ENCODE results near the gene ZBTB8B. TPM values are rescaled to one million over a fixed set of nuclear protein-coding genes. Genes with fewer than 3 reads are reported as not detected.
A peak's percentile ranks its signal among the peaks of the same experiment; 100 is the strongest.
"Not testable (repeated sequence)": the region's sequence is repeated elsewhere in the genome, so short reads cannot be mapped to it uniquely, and the experiment has no call there.

ZBTB8B gene
- total RNA-seq, 1 donor from 2014 or later: under 0.01 TPM

DNA sequence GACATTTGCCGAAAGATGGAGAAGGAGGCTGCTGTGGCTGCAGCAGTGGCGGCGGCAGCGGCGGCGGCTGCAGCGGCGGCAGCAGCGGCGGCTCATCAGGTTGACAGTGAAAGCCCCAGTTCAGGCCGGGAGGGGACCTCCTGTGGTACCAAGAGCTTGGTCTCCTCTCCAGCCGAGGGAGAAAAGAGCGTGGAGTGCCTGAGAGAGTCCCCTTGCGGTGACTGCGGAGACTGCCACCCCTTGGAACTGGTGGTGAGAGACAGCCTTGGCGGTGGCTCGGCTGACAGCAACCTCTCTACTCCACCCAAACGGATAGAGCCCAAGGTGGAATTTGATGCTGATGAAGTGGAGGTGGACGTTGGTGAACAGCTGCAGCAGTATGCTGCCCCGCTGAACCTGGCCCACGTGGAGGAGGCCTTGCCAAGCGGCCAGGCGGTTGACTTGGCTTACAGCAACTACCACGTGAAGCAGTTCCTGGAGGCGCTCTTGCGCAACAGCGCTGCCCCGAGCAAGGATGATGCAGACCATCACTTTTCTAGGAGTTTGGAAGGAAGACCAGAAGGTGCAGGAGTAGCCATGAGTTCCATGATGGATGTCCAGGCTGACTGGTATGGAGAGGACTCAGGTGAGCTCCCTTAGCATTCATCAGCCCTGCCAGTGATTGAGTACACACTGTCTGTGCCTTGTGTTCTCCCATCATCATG is 6.3 kb downstream of the ZBTB8B start:
- DNase-seq: peak; percentile 36

DNA sequence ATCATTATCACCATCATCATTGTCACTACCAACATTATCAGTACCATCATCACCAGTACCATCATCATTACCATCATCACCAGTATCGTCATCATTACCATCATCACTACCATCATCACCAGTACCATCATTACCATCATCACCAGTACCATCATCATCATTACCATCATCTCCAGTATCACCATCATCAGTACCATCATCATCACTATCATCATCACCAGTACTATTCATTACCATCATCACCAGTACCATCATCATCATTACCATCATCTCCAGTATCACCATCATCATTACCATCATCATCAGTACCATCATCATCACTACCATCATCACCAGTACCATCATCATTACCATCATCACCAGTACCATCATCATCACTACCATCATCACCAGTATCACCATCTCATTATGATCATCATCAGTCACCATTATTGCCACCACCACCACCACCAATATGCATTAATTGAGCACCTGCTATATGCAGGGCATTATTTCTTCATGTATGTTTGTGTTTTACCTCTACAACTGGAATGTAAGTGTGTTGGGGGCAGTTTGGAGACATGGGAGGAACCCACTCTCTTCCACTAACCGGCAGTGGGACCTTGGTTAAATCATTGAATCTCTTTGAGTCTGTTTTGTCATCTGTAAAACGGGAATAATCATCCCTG is 7.0 kb downstream of the ZBTB8B start:
- DNase-seq: no peak

DNA sequence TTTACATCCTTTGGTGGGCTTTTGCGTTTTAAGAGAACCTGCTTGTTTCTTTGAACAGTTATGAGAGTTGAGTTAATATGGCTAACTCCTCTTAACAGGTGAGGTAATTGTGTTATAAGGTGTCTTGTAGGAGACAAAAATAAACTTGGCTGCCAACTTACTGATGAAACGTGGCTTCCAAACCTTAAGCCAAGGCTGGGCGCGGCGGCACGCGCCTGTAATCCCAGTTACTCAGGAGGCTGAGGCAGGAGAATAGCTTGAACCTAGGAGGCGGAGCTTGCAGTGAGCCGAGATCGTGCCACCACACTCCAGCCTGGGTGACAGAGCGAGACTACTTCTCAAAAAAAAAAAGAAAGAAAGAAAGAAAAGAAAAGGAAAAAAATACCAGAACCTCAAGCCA is 8.1 kb downstream of the ZBTB8B start:
- not testable (repeated sequence) for DNase-seq

DNA sequence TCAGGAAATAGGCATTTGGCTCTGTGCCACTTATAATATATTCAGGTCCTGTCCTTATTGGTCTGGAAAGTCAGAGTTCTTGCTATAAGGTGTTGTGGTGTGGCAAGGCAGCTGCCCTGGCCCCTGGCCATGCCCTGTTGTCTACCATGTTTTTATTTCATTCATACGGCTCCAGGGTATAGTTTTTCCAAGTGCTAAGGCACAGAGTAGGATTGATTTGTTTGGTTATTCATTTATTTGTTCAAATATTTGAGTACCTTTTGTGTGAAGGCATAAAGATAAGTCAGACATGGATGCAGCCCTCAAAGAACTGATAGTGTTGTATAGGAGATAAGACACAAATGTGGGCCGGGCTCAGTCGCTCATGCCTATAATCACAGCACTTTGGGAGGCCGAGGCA is 10.1 kb downstream of the ZBTB8B start:
- no peak for DNase-seq

DNA sequence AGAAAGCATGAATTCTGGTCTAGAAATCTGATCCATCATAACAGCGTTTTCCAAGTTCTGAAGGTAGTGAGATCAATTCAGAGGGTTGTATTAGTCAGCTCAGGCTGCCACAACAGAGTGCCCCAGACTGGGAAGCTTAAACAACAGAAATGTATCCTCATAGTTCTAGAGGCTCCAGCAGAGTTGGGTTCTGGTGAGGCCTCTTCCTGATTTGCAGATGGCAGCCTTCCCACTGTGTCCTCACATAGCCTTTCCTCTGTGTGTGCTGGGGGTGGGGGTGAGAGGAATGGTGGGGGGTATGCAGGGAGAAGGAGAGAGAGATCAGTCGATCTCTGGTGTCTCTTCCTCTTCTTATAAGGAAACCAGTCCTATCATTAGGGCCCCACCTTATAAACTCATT is 15.1 kb downstream of the ZBTB8B start:
- no peak for DNase-seq

DNA sequence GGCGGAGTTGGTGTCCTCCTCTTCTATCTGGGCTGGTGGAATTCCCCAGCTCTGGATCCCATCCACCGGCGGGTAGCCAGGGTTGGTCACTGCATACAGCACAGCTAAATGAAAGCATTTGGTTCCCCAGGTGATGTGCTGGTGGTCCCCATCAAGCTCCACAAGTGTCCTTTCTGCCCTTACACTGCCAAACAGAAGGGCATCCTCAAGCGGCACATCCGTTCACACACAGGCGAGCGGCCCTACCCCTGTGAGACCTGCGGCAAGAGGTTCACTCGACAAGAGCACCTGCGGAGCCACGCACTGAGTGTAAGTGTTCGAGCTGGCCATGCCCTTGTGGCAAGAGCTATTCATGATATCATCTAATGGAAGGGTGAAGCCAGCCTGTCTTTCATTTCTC is 15.9 kb downstream of the ZBTB8B start:
- DNase-seq: no peak

DNA sequence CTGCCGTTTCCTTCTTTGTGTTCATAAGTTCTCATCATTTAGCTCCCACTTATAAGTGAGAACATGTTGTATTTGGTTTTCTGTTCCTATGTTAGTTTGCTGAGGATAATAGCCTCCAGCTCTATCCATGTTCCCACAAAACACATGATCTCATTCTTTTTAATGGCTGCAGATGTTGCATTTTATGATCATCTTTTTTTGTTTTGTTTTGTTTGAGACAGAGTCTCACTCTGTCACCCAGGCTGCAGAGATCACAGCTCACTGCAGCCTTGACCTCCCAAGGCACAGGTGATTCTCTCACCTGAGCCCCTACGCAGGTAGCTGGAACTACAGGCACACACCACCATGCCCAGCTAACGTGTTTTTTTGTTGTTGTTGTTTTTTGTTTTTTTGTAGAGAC is 16.9 kb downstream of the ZBTB8B start:
- not testable (repeated sequence) for DNase-seq

DNA sequence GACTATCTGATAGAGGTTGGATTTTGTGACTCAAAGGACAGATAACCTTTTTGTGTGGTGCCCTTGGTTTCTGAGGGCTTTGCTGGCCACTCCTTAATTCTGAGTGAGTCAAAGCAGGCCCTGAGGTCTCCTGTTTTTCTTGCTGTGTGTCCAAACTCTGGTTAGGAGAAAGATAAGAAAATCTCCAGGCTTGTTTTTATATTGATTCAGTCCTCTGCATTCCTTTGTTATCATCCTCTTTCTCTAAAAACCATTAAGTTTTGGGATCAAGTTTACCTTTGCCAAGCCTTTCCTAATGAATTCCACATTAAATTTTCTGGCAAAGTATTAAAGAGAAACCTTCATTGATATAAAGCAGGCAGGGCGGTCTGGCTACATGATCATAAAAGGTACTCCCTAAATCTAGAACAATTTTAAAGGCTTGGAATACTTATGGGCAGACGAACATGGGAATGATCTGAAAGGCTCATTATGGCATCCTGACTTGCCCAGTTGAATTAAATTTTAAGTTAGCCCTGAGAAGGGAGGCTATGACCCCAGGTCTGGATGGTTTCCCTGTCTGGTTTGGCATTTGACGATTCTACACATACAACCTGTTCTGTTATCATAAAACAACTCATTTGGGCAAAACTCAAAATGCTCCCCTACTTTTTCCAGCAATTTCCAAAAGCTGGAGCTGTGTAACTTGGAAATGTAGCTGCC is 20.8 kb downstream of the ZBTB8B start:
- no peak for DNase-seq

DNA sequence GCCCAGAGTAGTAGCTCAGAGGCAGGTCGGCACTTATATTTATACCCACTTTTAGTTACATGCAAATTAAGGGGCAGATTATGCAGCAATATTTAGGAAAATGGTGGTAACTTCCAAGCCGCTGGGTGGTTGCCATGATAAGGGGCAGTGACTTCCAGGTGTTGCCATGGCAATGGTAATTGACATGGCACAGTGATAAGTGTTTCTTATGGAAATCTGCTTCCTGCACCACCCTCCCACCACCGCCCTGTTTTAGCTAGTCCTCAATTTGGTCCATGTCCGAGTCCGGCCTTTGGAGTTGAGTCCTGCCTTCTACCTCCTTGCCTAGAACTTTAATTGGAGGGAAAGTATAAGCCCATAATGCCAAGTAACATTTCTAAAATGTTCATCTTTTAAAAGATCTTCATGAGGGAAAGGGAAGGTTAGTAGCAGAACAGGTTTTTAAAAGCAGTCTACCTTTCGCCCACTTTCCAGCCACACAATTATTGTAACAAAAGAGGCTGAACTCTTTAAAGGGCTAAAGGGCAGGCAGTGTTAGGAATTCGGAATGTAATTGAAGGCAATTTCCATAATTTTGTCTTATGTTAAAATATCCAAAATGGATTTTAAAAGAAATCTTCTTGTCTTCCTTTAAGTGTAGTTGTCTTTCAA is 21.7 kb downstream of the ZBTB8B start:
- no peak for DNase-seq

DNA sequence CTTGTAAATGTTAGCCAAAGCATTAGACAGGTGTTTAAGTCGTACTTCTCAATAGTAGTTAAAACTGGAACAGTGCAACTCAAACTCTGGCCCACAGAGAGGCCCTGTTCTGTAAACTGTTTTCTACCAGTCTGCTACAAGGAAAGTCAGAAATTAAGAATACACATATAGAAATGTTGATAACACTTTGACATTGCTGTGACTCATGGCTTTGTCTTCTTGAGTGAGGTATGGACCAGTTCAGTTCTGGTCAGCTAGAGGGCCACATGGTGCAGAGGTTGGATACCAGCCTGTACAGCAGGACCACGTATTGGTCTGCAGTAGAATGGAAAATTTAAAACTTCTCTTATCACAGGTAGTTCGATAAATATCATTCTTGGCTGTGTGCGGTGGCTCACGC is 22.3 kb downstream of the ZBTB8B start:
- DNase-seq: peak; percentile 50

DNA sequence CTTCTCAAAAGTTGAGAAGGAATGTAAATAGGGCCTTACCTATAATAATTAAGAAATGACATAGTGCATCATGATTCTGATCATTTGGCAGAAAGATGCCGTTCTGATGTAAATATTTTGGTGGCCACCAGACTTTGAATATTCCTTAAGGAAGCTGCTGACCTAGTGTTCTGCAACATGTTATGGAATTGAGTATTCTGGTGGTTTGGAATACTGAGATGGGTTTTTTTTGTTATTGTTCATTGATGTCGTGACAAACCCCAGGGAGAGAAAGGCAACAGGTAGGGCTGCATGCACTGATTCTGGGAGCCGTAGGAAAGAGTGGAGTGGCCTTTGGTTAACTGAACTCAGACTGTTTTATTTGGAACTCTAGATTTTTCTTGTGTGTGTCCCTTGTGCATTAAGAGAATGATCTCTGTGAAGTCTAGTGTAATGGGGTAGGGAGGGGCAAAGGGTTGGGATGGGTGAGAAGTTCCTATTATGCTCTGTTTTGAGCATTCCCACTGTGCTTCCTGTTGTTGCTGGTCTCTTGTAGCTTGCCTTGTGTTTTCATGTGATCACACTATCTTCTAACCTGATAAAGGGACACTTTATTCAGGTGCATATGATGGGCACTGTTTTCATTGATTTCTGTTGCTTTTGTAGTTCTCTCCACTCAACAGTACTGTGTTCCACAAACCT is 25.0 kb downstream of the ZBTB8B start:
- no peak for DNase-seq

DNA sequence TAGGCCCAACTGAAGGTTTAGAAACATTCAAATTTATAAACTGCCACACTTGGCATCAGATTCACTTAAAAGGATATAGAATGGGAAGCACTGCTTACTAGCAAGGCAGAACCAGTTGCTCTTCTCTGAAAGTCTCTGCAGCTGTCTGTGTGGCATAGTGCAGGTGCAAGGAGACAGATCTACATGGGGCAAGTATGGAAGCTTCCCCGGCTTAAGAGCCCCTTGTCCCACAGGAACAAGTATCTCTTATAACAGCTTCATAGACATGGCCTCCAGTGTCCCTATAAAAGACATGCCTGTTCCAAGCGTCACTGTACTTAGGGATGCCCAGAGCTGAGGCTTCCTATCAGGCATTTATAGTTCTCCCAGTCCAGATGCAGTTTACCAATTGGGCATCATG is 26.5 kb downstream of the ZBTB8B start:
- no peak for DNase-seq

DNA sequence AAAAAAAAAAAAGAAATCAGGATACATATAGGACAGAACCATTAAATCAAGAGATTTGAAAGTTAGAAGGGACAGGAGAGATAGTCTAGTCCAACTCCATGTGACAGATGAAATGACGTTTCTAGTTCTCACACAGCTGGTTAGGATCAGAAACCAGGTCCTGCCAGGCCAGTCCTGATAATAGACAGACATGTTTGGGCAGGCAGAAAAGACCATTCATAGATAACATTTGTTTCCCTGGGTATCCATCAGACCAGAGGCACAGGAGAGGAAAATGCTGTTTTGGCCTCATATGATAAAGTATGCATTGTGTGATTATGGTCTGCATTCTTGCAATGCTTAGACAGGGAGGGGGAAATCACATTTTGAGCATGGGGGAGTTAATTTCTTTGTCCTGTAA is 29.3 kb downstream of the ZBTB8B start:
- DNase-seq: no peak

DNA sequence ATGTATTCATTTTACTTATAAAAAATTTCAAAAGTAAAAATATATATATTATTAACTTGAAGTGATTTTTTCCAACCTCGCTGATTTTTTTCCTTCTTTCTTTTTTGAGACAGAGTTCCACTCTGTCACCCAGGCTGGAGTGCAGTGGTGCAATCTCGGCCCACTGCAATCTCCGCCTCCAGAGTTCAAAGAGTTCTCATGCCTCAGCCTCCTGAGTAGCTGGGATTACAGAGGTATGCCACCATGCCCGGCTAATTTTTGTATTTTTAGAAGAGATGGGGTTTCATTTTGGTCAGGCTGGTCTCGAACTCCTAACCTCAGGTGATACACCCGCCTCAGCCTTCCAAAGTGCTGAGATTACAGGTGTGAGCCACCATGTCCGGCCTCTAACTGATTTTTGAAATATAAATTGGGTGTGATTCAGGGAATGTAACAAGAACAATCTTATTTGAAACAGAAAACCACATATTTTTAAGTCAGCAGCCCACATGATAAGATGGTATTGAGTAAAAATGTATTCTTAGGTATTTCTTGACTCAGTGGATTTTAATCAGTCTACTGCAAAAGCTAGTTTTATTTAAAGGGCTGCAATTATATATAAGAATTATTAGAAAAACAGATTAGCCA is 30.0 kb downstream of the ZBTB8B start:
- no peak for DNase-seq

DNA sequence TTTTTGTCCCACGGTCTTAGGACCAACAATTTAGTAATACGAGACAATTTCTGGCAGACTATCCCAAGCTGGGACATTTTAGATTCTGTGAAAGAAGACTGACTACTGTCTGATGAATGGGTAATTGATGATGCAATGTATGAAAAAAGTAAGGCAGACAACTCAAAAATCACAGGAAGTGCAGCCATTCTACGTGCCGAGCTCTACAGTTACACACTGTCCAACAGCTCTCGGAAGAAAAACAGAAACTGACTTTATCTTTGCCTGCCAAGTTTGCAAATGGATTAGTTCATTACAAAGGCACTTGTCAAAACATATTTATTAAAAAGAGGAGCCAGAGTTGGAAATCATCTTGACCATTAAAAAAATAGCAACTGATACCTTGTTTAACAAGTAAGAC is 31.3 kb downstream of the ZBTB8B start:
- DNase-seq: peak; percentile 64

DNA sequence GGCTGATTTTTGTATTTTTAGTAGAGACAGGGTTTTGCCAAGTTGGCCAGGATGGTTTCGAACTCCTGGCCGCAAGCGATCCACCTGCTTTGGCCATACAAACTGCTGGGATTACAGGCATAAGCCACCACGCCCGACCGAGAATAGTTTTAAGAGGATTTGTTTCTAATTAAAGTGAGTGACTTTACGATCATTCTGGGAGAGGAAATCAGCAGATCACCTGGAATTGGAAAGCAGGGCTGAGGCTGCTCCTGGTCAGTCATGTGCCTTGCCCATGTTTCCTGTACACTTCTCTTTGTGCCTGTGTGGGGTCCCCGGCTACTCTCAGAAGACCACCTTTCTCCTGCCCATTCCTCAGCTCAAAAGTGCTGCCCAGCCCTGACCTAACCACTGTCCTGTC is 33.9 kb downstream of the ZBTB8B start:
- DNase-seq: no peak

DNA sequence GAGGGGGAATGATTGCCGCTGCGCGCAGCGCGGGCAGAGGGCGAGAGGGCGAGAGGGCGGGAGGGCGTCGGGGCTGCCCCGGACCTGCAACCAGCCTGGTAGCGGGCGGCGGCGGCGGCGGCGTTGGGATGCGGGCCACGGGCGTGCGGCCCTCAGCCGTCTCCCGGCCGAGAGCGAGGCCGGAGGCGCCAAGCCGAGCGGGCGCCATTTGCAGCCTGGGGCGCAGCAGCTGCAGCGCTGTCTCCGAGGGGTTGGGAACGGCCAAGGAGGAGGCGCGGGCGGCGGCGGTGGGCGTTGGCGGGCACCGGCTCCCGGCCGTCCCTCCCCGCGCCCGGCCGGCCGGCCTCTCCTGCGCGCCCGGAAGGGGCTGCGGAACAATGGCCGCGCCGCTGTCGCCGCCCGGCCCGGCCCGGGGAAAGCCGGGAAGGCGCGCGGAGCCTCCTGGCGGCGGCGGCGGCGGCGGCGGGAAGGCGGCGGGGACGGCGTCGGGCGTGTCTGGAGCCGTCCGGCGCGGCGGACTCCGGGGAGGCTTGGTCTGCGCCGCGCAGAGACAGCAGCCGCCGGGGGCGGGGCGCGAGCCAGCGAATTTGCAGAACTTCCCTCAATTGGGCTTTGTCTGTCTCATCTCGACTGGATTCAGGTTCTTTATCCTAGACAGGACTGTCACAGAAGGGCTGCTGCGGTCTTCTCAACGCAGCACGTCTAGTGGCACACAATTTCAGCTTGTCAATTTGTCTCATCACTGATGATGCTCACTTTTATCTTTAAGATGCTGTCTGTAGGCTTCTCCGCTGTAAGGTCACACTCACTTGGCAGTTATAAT is 35.7 kb downstream of the ZBTB8B start:
- DNase-seq: peak; percentile 67

DNA sequence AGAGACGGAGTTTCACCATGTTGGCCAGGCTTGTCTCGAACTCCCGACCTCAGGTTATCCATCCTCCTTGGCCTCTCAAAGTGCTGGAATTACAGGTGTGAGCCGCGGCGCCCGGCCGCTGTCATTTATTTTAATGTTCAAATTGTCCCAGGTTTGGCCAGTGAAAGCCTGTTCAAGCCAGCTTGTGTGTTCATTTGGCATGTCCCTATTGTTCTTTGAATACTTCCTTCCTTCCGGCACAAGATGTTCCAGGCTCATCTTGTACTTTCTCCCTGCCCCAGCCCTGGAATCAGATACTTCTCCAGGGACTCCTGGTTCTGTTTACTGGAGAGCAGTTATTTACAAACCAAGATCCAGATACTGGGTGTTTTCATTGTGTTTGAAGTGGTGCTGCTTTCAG is 37.0 kb downstream of the ZBTB8B start:
- DNase-seq: peak; percentile 77

DNA sequence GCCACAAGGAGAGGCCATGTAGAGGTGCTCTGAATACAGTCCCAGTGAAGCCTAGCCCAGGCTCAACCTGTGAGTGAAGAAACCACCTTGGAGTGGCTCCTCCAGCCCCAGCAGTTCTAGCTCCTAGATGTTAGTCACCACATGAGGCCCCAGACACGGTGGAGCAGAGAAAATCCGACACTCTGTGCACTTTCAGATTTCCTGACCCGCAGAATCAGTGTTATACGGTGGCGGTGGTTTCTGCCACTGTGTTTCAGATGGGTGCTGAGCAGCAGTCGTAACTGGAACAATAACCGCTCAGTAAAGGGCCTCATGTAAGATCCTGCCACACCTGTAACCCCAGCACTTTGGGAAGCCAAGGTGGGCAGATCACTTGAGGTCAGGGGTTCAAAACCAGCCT is 38.3 kb downstream of the ZBTB8B start:
- no peak for DNase-seq

DNA sequence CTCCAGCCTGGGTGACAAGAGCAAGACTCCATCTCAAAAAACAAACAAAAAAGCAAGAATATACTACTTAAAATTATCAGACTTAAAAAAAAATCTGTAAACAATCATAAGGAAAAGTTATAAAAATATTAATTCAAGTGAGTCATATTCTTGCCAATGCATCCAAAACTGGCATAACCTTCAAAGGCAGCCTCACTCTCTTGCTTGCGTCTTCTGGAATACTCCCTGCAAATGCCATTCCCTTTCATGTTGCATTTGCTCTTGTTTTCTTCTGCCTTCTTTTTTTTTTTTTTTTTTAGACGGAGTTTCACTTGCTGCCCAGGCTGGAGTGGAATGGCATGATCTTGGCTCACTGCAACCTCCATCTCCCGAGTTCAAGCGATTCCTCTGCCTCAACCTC is 42.1 kb downstream of the ZBTB8B start:
- DNase-seq: no peak

DNA sequence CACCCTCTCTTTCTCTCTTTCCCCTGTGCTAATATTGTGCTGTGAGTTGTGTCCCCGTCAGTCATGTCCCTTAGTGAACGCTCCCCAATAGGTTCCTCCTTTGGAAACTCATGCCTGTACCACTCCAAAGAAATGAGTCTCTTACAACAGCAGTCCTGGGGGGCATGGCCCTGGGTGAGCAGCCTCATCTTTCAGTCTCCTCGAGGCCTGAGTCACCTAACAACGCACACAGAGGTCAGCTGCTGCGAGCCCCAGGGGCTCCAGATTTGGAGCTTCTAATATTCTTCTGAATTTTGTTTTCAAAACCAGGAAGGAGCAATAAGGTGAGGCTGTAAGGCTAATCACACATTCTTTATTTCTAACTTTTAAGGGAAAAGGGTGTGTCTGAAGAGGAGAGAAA is 43.9 kb downstream of the ZBTB8B start:
- no peak for DNase-seq

DNA sequence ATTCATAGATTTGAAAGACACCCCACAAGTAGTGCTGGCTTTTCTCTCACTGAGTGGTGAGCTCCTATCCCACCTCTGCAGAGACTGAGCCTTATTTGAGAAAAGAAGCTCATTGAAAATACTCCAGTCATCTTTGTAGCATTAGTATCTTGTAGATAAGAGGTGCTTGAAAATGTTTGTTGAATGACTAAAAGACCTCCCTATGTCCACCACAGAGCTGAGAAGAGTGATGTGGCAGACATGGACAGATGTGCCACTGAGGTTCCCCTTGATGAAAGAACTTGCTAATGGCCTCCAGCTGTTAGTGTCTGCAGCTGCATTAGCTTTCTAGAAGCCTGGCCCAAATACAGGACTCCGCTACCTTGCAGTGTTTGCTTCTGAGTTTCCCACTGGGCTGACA is 45.1 kb downstream of the ZBTB8B start:
- no peak for DNase-seq
